SK-N-SH treated with all-trans-retinoic acid at 6 μM for 48 hours (cell line): ENCODE data around the gene KRT86.

ENCODE experiments used
- BACH2 ChIP-seq: fragments of 250-450 bp; sonication (Bioruptor Pico); IDR thresholded peaks from 2 replicates; pipeline ENCODE4 v1.9.0; 2021; ENCODE audit warnings: mild to moderate bottlenecking, borderline replicate concordance
- ESRRG ChIP-seq: fragments of 250-450 bp; sonication (Bioruptor Pico); IDR thresholded peaks from 2 replicates; pipeline ENCODE4 v1.6.1; 2021; ENCODE audit warnings: mild to moderate bottlenecking
- OSR1 ChIP-seq: fragments of 250-450 bp; sonication (Bioruptor Pico); IDR thresholded peaks from 2 replicates; pipeline ENCODE4 v1.8.0; 2022; ENCODE audit warnings: moderate library complexity, mild to moderate bottlenecking, inconsistent platforms
- RARB ChIP-seq: fragments of 250-450 bp; sonication (Bioruptor Pico); IDR thresholded peaks from 2 replicates; pipeline ENCODE4 v1.8.0; 2021; ENCODE audit warnings: mild to moderate bottlenecking, moderate library complexity
- TOX ChIP-seq: fragments of 250-450 bp; sonication (Bioruptor Pico); IDR thresholded peaks from 2 replicates; pipeline ENCODE4 v1.8.0; 2021; ENCODE audit warnings: mild to moderate bottlenecking, moderate library complexity, borderline replicate concordance
- ZFP3 ChIP-seq: fragments of 250-450 bp; sonication (Bioruptor Pico); IDR thresholded peaks from 2 replicates; pipeline ENCODE4 v1.5.0; 2020; ENCODE audit warnings: mild to moderate bottlenecking, moderate library complexity
- ZNF70 ChIP-seq: fragments of 450-650 bp; formaldehyde crosslinking; IDR thresholded peaks from 2 replicates; pipeline ENCODE4 v1.5.0; 2020; ENCODE audit warnings: mild to moderate bottlenecking, moderate library complexity
- ZNF8 ChIP-seq: fragments of 450-650 bp; formaldehyde crosslinking; IDR thresholded peaks from 2 replicates; pipeline ENCODE4 v1.5.0; 2020; ENCODE audit warnings: mild to moderate bottlenecking, moderate library complexity
- TF ChIP-seq, protein P1 (sequence below): fragments of 250-450 bp; sonication (Bioruptor Pico); IDR thresholded peaks from 2 replicates; pipeline ENCODE4 v1.8.0; 2020; ENCODE audit warnings: mild to moderate bottlenecking, moderate library complexity, borderline replicate concordance
- TF ChIP-seq, protein P2 (sequence below): fragments of 250-450 bp; sonication (Bioruptor Pico); IDR thresholded peaks from 2 replicates; pipeline ENCODE4 v1.5.1; 2020; ENCODE audit warnings: low read depth, mild to moderate bottlenecking, moderate library complexity

DNA sequence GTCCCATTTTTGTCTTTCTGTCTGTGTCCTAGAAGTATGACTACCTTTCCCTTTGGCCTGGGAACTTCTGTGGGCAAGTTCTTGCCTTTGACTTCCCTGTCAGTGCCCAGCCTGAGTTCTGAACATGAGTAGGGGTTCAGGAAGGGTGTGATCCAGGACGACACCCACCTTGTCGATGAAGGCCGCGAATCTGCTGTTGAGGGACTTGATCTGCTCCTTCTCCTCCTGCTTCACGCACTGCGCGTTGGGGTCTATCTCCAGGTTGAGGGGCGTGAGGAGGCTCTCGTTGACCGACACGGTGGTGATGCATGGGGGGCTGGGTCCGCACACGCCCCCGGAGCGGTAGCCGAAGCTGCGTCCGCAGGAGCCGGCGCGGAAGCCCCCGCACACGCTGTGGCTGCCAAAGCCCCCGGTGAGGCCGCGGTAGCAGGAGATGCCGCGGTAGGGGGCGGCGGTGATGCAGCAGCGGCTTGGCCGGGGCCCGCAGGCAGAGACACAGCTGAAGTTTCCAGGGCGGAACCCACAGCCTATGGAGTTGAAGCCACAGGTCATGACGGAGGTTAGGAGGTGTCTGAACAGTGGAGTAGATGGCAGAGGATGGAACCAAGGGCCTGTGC is 46.4 kb downstream of the KRT86 start, which contains the start of gene KRT83:
- TF ChIP-seq BACH2 (CRISPR knock-in tag) (no peak), RARB (CRISPR knock-in tag) (no peak), OSR1 (no peak), ZNF8 (CRISPR knock-in tag) (no peak), TOX (no peak), ZNF70 (CRISPR knock-in tag) (no peak), ZFP3 (CRISPR knock-in tag) (no peak), ESRRG (CRISPR knock-in tag) (no peak)
- TF ChIP-seq, protein P1, sequence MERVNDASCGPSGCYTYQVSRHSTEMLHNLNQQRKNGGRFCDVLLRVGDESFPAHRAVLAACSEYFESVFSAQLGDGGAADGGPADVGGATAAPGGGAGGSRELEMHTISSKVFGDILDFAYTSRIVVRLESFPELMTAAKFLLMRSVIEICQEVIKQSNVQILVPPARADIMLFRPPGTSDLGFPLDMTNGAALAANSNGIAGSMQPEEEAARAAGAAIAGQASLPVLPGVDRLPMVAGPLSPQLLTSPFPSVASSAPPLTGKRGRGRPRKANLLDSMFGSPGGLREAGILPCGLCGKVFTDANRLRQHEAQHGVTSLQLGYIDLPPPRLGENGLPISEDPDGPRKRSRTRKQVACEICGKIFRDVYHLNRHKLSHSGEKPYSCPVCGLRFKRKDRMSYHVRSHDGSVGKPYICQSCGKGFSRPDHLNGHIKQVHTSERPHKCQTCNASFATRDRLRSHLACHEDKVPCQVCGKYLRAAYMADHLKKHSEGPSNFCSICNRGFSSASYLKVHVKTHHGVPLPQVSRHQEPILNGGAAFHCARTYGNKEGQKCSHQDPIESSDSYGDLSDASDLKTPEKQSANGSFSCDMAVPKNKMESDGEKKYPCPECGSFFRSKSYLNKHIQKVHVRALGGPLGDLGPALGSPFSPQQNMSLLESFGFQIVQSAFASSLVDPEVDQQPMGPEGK (CRISPR knock-in tag): no peak
- TF ChIP-seq, protein P2, sequence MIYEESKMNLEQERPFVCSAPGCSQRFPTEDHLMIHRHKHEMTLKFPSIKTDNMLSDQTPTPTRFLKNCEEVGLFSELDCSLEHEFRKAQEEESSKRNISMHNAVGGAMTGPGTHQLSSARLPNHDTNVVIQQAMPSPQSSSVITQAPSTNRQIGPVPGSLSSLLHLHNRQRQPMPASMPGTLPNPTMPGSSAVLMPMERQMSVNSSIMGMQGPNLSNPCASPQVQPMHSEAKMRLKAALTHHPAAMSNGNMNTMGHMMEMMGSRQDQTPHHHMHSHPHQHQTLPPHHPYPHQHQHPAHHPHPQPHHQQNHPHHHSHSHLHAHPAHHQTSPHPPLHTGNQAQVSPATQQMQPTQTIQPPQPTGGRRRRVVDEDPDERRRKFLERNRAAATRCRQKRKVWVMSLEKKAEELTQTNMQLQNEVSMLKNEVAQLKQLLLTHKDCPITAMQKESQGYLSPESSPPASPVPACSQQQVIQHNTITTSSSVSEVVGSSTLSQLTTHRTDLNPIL (CRISPR knock-in tag): no peak
